Caco-2 (cell line): ENCODE results near the gene CD247. TPM values are rescaled to one million over a fixed set of nuclear protein-coding genes. Genes with fewer than 3 reads are reported as not detected.

Experiments
- BruUV-seq: library from RNA; stranded (reverse); fragments of 400-500 nt; replicated peaks from 2 replicates; lab custom pipeline; 2021; lab: Mats Ljungman, UMichigan
- CTCF ChIA-PET: fragments of 300-600 bp; sonication (Branson Sonifier 250); formaldehyde crosslinking; loops from one replicate; lab custom pipeline; 2022; ENCODE audit warnings: antibody characterized with exemption; lab: Charles Lee
- POLR2A ChIA-PET: fragments of 300-600 bp; sonication (Branson Sonifier 250); formaldehyde crosslinking; loops from one replicate; lab custom pipeline; 2022; ENCODE audit warnings: antibody characterized with exemption; lab: Charles Lee
- DNase-seq, 2 experiments: peaks; one replicate each; pipeline versions ENCODE4 v3.0.0 to v3.0.0-alpha.2; 2020 to 2022
- H3K27me3 ChIP-seq: replicated peaks from 2 replicates; pipeline ENCODE4 v1.6.0; 2011; ENCODE audit warnings: low read length; ENCODE audit not compliant: control insufficient read depth, insufficient read depth
- H3K36me3 ChIP-seq: 2 replicates; pipeline ENCODE4 v1.5.1; 2011; ENCODE audit warnings: low read length; ENCODE audit not compliant: control insufficient read depth, insufficient read depth
- H3K4me1 ChIP-seq: fragments of 250-450 bp; sonication (Bioruptor Pico); 2 replicates; pipeline ENCODE4 v1.5.1; 2020; ENCODE audit warnings: mild to moderate bottlenecking
- H3K4me3 ChIP-seq: 2 replicates; pipeline ENCODE4 v1.5.1; 2011; ENCODE audit warnings: low read depth, mild to moderate bottlenecking, control low read depth, low read length
- H3K9me3 ChIP-seq: fragments of 250-450 bp; sonication (Bioruptor Pico); 2 replicates; pipeline ENCODE4 v1.5.1; 2020; ENCODE audit warnings: mild to moderate bottlenecking, moderate library complexity
- H3K27ac Mint-ChIP-seq: one replicate; pipeline ENCODE4 v1.8.0; 2022; ENCODE audit warnings: mixed read lengths; ENCODE audit not compliant: unreplicated experiment
- H3K27me3 Mint-ChIP-seq: one replicate; pipeline ENCODE4 v1.8.0; 2022; ENCODE audit warnings: mixed read lengths; ENCODE audit not compliant: insufficient read depth, unreplicated experiment
- H3K36me3 Mint-ChIP-seq: one replicate; pipeline ENCODE4 v1.8.0; 2022; ENCODE audit warnings: mild to moderate bottlenecking, mixed read lengths; ENCODE audit not compliant: insufficient read depth, unreplicated experiment
- H3K4me1 Mint-ChIP-seq: one replicate; pipeline ENCODE4 v1.8.0; 2022; ENCODE audit warnings: low read depth, mixed read lengths; ENCODE audit not compliant: unreplicated experiment
- H3K4me3 Mint-ChIP-seq: one replicate; pipeline ENCODE4 v1.8.0; 2022; ENCODE audit warnings: mild to moderate bottlenecking, moderate library complexity, mixed read lengths; ENCODE audit not compliant: unreplicated experiment
- H3K9me3 Mint-ChIP-seq: one replicate; pipeline ENCODE4 v1.8.0; 2022; ENCODE audit warnings: mixed read lengths; ENCODE audit not compliant: unreplicated experiment
- CTCF ChIP-seq, 2 experiments: fragments of 200-600 bp in 1 of 2; IDR thresholded peaks; 1 replicate in 1 of 2; 2 replicates in 1 of 2; pipeline versions ENCODE4 v1.5.1 to v1.8.0; 2011 to 2022; ENCODE audit warnings: antibody characterized with exemption in 1 of 2, control low read depth in 1 of 2, inconsistent platforms in 1 of 2, low read depth in 1 of 2, low read length in 1 of 2, mild to moderate bottlenecking in 1 of 2, moderate library complexity in 1 of 2; ENCODE audit not compliant: insufficient read depth in 1 of 2, severe bottlenecking in 1 of 2, unreplicated experiment in 1 of 2
- intact Hi-C: fragments of 100-400 bp; cut with micrococcal nuclease; formaldehyde crosslinking; loops from one replicate; pipeline ENCODE4 v1.10.0; 2022; ENCODE audit not compliant: unreplicated experiment
- total RNA-seq: library from RNA; stranded (reverse); gene quantifications from 2 replicates; pipeline ENCODE4 v1.2.3, GENCODE V29; 2022

The CD247 gene
- total RNA-seq, 1 experiment from 2014 or later: not detected

- H3K27ac Mint-ChIP-seq: no peak overlapping the region
- H3K36me3 Mint-ChIP-seq: no peaks in the 10 kb centered on the region
- no peaks in the 10 kb centered on the region for H3K4me1 Mint-ChIP-seq
- H3K4me3 Mint-ChIP-seq: no peak overlapping the region
- Histone ChIP-seq H3K4me1 (no peaks in the 10 kb centered on the region), H3K4me3 (no peak overlapping the region), H3K27me3 (no peaks in the 10 kb centered on the region), H3K36me3 (no peaks in the 10 kb centered on the region), H3K9me3 (no peaks in the 10 kb centered on the region)
- ChIA-PET POLR2A (no interaction called here), CTCF (interaction anchor here (0.6 to 1.4 kb wide), 3 partner anchors 9 to 24 kb away, joined by 3 to 6 read pairs (median 3); no protein-coding TSS in a partner anchor)
- BruUV-seq: no TSS peak
- intact Hi-C loops: no loop called here
- no peaks in the 10 kb centered on the region for H3K27me3 Mint-ChIP-seq
- H3K9me3 Mint-ChIP-seq: no peaks in the 10 kb centered on the region
- DNase-seq: no peak
- TF ChIP-seq CTCF (IDR thresholded peaks at IDR 0.05; ENCODE audit: insufficient read depth in 1 of 2, low read depth in 1 of 2, low read length in 1 of 2, severe bottlenecking in 1 of 2, unreplicated experiment in 1 of 2): no peak
Measured at GRCh38 chr1:167441222-167441621, 77.1 kb downstream of the CD247 start.

GRCh38 chr1:167440776-167441175, 77.6 kb downstream of the CD247 start:
- BruUV-seq: no TSS peak
- H3K27me3 Mint-ChIP-seq: no peaks in the 10 kb centered on the region
- H3K27ac Mint-ChIP-seq: no peak overlapping the region
- no peak overlapping the region for H3K4me3 Mint-ChIP-seq
- H3K27me3 ChIP-seq: no peaks in the 10 kb centered on the region
- H3K9me3 Mint-ChIP-seq: peaks cover 1% of the 10 kb centered on the region
- no peaks in the 10 kb centered on the region for H3K4me1 Mint-ChIP-seq
- H3K9me3 ChIP-seq: no peaks in the 10 kb centered on the region
- H3K4me1 ChIP-seq: no peaks in the 10 kb centered on the region
- ChIA-PET POLR2A (no interaction called here), CTCF (interaction anchor here (0.6 to 1.4 kb wide), 2 partner anchors 9 to 25 kb away, joined by 3 to 6 read pairs; no protein-coding TSS in a partner anchor)
- H3K36me3 ChIP-seq: no peaks in the 10 kb centered on the region
- intact Hi-C loops: no loop called here
- no peak for TF ChIP-seq CTCF (IDR thresholded peaks at IDR 0.05; ENCODE audit: insufficient read depth in 1 of 2, low read depth in 1 of 2, low read length in 1 of 2, severe bottlenecking in 1 of 2, unreplicated experiment in 1 of 2)
- no peaks in the 10 kb centered on the region for H3K36me3 Mint-ChIP-seq
- no peak for DNase-seq
- no peak overlapping the region for H3K4me3 ChIP-seq

GRCh38 chr1:167440345-167440744, 78.0 kb downstream of the CD247 start:
- Mint-ChIP-seq H3K9me3 (peaks cover 5% of the 10 kb centered on the region), H3K27me3 (no peaks in the 10 kb centered on the region), H3K36me3 (no peaks in the 10 kb centered on the region), H3K27ac (no peak overlapping the region), H3K4me3 (no peak overlapping the region), H3K4me1 (no peaks in the 10 kb centered on the region)
- intact Hi-C loops: no loop called here
- H3K36me3 ChIP-seq: no peaks in the 10 kb centered on the region
- H3K4me1 ChIP-seq: no peaks in the 10 kb centered on the region
- no TSS peak for BruUV-seq
- H3K4me3 ChIP-seq: no peak overlapping the region
- ChIA-PET CTCF (interaction anchor here (1.4 kb wide), 1 partner anchor 10 kb away, joined by 3 read pairs; no protein-coding TSS in a partner anchor), POLR2A (no interaction called here)
- no peaks in the 10 kb centered on the region for H3K27me3 ChIP-seq
- no peaks in the 10 kb centered on the region for H3K9me3 ChIP-seq
- no peak for DNase-seq
- TF ChIP-seq CTCF (IDR thresholded peaks at IDR 0.05; ENCODE audit: insufficient read depth in 1 of 2, low read depth in 1 of 2, low read length in 1 of 2, severe bottlenecking in 1 of 2, unreplicated experiment in 1 of 2): no peak
